Measurements from ENCODE around the gene FAM13A. TPM values are rescaled to one million over a fixed set of nuclear protein-coding genes. Genes with fewer than 3 reads are reported as not detected.

FAM13A gene
- total and polyA plus RNA-seq, 2 of the 8 experiments (the other 6 are each of a cell fraction or from before 2014, with no cell fraction given), result 7.1 to 16.5 TPM

- H3K9me3 ChIP-seq (ENCODE audit: insufficient read depth in 2 of 2, low read depth in 1 of 2, low read length in 1 of 2), result no peaks in the 10 kb centered on the region
- ChIA-PET POLR2A (ENCODE audit: partially characterized antibody) (no interaction called here), CTCF (ENCODE audit: partially characterized antibody) (interaction anchor here (1.1 to 12.6 kb wide), 3 partner anchors 14 to 286 kb away, joined by 3 to 224 read pairs (median 3); no protein-coding TSS in a partner anchor)
- peaks cover 0 to 1% of the 10 kb centered on the region in 2 experiments for H4K20me1 ChIP-seq (replicated peaks in 1 of 2; ENCODE audit: control insufficient read depth in 1 of 2, insufficient read depth in 2 of 2, low read length in 2 of 2)
- H3K4me1 ChIP-seq (replicated peaks in 1 of 4; ENCODE audit: control insufficient read depth in 3 of 4, insufficient read depth in 4 of 4, low read length in 3 of 4), result peaks cover 0 to 8% (median 4%) of the 10 kb centered on the region in 4 experiments; a peak in 5 of 7 replicates
- no peak overlapping the region for H2BK5ac ChIP-seq (ENCODE audit: low read depth, low read length)
- H3K36me3 ChIP-seq (ENCODE audit: control insufficient read depth in 2 of 4, insufficient read depth in 4 of 4, low read length in 3 of 4), result no peaks in the 10 kb centered on the region
- no peak overlapping the region for H3K18ac ChIP-seq (ENCODE audit: extremely low read depth, low read length)
- no peak for DNase-seq (ENCODE audit: low read depth in 1 of 2, low spot score in 2 of 2)
- no peak overlapping the region for H3K9ac ChIP-seq (replicated peaks in 1 of 4; ENCODE audit: extremely low read depth in 1 of 4, low read depth in 3 of 4, low read length in 3 of 4)
- no peak overlapping the region for H2AK5ac ChIP-seq (ENCODE audit: low read depth, low read length)
- H3K56ac ChIP-seq (replicated peaks; ENCODE audit: insufficient read length, low read depth, low read length), result no peak overlapping the region
- no peak overlapping the region for H3K4me2 ChIP-seq (ENCODE audit: insufficient read depth in 1 of 2, low read depth in 2 of 2, low read length in 2 of 2)
- H3K79me2 ChIP-seq (ENCODE audit: control insufficient read depth in 1 of 2, insufficient read depth in 2 of 2, low read length in 2 of 2), result no peaks in the 10 kb centered on the region
- H3K79me1 ChIP-seq (ENCODE audit: low read depth, low read length), result no peaks in the 10 kb centered on the region
- H4K5ac ChIP-seq (ENCODE audit: insufficient read length, low read depth, low read length), result no peak overlapping the region
- H2AFZ ChIP-seq (ENCODE audit: low read length), result no peak overlapping the region
- no peak for FAIRE-seq
- no peak overlapping the region for H2BK12ac ChIP-seq (ENCODE audit: low read depth, low read length)
- no peak overlapping the region for H3K27ac ChIP-seq (ENCODE audit: low read depth, low read length)
- peaks cover 4% of the 10 kb centered on the region; the same call in 1 of the 2 replicates for H3K23me2 ChIP-seq (ENCODE audit: low read depth, low read length)
- H3K4ac ChIP-seq (replicated peaks; ENCODE audit: insufficient read length, low read depth, low read length), result no peak overlapping the region
- no peak overlapping the region for H4K91ac ChIP-seq (replicated peaks; ENCODE audit: insufficient read length, low read length)
- H3K14ac ChIP-seq (ENCODE audit: insufficient read length), result no peak overlapping the region
- H3K4me3 ChIP-seq (ENCODE audit: extremely low read depth in 1 of 4, insufficient read depth in 2 of 4, low read depth in 3 of 4, low read length in 4 of 4), result no peak overlapping the region
- no peak overlapping the region for H2BK15ac ChIP-seq (ENCODE audit: low read length)
- no peak overlapping the region for H2BK120ac ChIP-seq (replicated peaks; ENCODE audit: low read depth, low read length)
- no peaks in the 10 kb centered on the region for H3K27me3 ChIP-seq (replicated peaks in 1 of 4; ENCODE audit: control insufficient read depth in 3 of 4, extremely low read depth in 1 of 4, insufficient read depth in 3 of 4, low read length in 3 of 4)
- no peak overlapping the region for H4K8ac ChIP-seq (ENCODE audit: extremely low read depth, insufficient read depth, low read length)
- H3K23ac ChIP-seq (ENCODE audit: insufficient read length), result no peak overlapping the region
- WGBS, 2 experiments (ENCODE audit: extremely low coverage in 1 of 2, insufficient coverage in 1 of 2, insufficient read length in 1 of 2, insufficient replicate concordance in 2 of 2, low coverage in 1 of 2, low lambda C conversion rate in 2 of 2, missing lambda C conversion rate in 1 of 2), result 68% methylated on average over 2 of the region's 2 CpGs; no CpG with 5 or more reads in 1 of the 2 experiments
- no peak overlapping the region for H2BK20ac ChIP-seq (ENCODE audit: low read length)
- TF ChIP-seq BACH1 (IDR thresholded peaks at IDR 0.05; ENCODE audit: low read length) (no peak), GABPA (IDR thresholded peaks at IDR 0.05; ENCODE audit: borderline replicate concordance, insufficient read depth, low read length) (no peak), BRCA1 (IDR thresholded peaks at IDR 0.05; ENCODE audit: low read depth, low read length) (no peak), SP1 (IDR thresholded peaks at IDR 0.05; ENCODE audit: low read depth, low read length) (no peak), YY1 (IDR thresholded peaks at IDR 0.05; ENCODE audit: low read depth, low read length) (no peak), TCF12 (IDR thresholded peaks at IDR 0.05; ENCODE audit: low read depth, low read length) (no peak), CTBP2 (IDR thresholded peaks at IDR 0.05; ENCODE audit: borderline replicate concordance, insufficient read depth, insufficient read length, low read length) (no peak), CBX5 (IDR thresholded peaks at IDR 0.05; ENCODE audit: low read depth, low read length) (no peak), USF2 (IDR thresholded peaks at IDR 0.05; ENCODE audit: low read length) (no peak), SIN3A (conservative IDR thresholded peaks at IDR 0.05 in 1 of 2, IDR thresholded peaks at IDR 0.05 in 1 of 2; ENCODE audit: low read depth in 1 of 2, low read length in 2 of 2) (no peak)
These were observed 235.5 kb downstream of the FAM13A start for GRCh38 chr4:88821522-88821921.

Data from H1 (cell line).